Bronchial epithelial cell (primary cell): Measurements from ENCODE around the gene RXYLT1. TPM values are rescaled to one million over a fixed set of nuclear protein-coding genes. Genes with fewer than 3 reads are reported as not detected.
"Not testable (repeated sequence)": the region's sequence is repeated elsewhere in the genome, so short reads cannot be mapped to it uniquely, and the experiment has no call there.

Source experiments
- DNase-seq: peaks from one replicate; pipeline ENCODE4 v3.0.0-alpha.2; 2010; ENCODE audit warnings: low read depth
- FAIRE-seq: peaks from 2 replicates; lab custom pipeline; 2011; peaks lifted over from hg19 to GRCh38; lab: Jason Lieb, UNC
- H3K27me3 ChIP-seq: 2 replicates; pipeline ENCODE4 v1.5.1; 2011; ENCODE audit warnings: low read length; ENCODE audit not compliant: control insufficient read depth, insufficient read depth
- H3K36me3 ChIP-seq: 2 replicates; pipeline ENCODE4 v1.5.1; 2011; ENCODE audit warnings: low read length; ENCODE audit not compliant: control insufficient read depth, insufficient read depth
- H3K4me3 ChIP-seq: 2 replicates; pipeline ENCODE4 v1.5.1; 2011; ENCODE audit warnings: mild to moderate bottlenecking, low read depth, low read length, control low read depth
- CTCF ChIP-seq: IDR thresholded peaks from 2 replicates; pipeline ENCODE4 v1.5.1; 2011; ENCODE audit warnings: mild to moderate bottlenecking, moderate library complexity, low read length, control low read depth, inconsistent platforms; ENCODE audit not compliant: insufficient read depth, severe bottlenecking
- total RNA-seq: library from RNA; depleted of rRNA; stranded (reverse); fragments of >200 nt; gene quantifications from 2 replicates; pipeline ENCODE4 v1.2.1, GENCODE V29; 2014

The RXYLT1 gene
- total RNA-seq, 1 donor from 2014 or later, result 18.7 TPM

- FAIRE-seq, result no peak
- no peak for DNase-seq
- no peak for TF ChIP-seq CTCF
- no peaks in the 10 kb centered on the region for H3K36me3 ChIP-seq
- H3K4me3 ChIP-seq, result no peak overlapping the region
- no peaks in the 10 kb centered on the region for H3K27me3 ChIP-seq
These were observed 56.3 kb downstream of the RXYLT1 start for GRCh38 chr12:63836046-63836445.

- TF ChIP-seq CTCF, result no peak
- FAIRE-seq (no peak), DNase-seq (no peak)
- H3K36me3 ChIP-seq, result no peaks in the 10 kb centered on the region
- H3K27me3 ChIP-seq, result no peaks in the 10 kb centered on the region
- no peak overlapping the region for H3K4me3 ChIP-seq
These were observed 57.2 kb downstream of the RXYLT1 start for GRCh38 chr12:63836936-63837335.

- DNase-seq, result no peak
- no peak for TF ChIP-seq CTCF
- Histone ChIP-seq H3K27me3 (no peaks in the 10 kb centered on the region), H3K36me3 (no peaks in the 10 kb centered on the region), H3K4me3 (no peak overlapping the region)
- FAIRE-seq, result no peak
These were observed 58.7 kb downstream of the RXYLT1 start for GRCh38 chr12:63838411-63838810.

- TF ChIP-seq CTCF, result no peak
These were observed 61.3 kb downstream of the RXYLT1 start for GRCh38 chr12:63841011-63841410.

GRCh38 chr12:63841571-63841970, 61.9 kb downstream of the RXYLT1 start:
- no peaks in the 10 kb centered on the region for H3K36me3 ChIP-seq
- no peaks in the 10 kb centered on the region for H3K27me3 ChIP-seq
- DNase-seq (no peak), FAIRE-seq (no peak)
- no peak overlapping the region for H3K4me3 ChIP-seq
- no peak for TF ChIP-seq CTCF

More at GRCh38 chr12:63841011-63841410, 61.3 kb downstream of the RXYLT1 start:
- H3K36me3 ChIP-seq, result no peaks in the 10 kb centered on the region
- FAIRE-seq, result no peak
- DNase-seq, result no peak
- no peak overlapping the region for H3K4me3 ChIP-seq
- no peaks in the 10 kb centered on the region for H3K27me3 ChIP-seq

- not testable (repeated sequence) for H3K4me3 ChIP-seq, H3K27me3 ChIP-seq, FAIRE-seq, H3K36me3 ChIP-seq, DNase-seq
These were observed 63.0 kb downstream of the RXYLT1 start for GRCh38 chr12:63842750-63843149.
